ENCODE data around the gene GRM4.

Gene GRM4

GRCh38 chr6:33994472-33995308 lies 151.2 kb downstream of the GRM4 start:
- no peak for DNase-seq (ENCODE audit: low read depth in 2 of 2)

- no peak for DNase-seq (ENCODE audit: low read depth in 2 of 2)
Measured at GRCh38 chr6:33993653-33994471, 152.0 kb downstream of the GRM4 start.

GRCh38 chr6:33993091-33993490 lies 152.8 kb downstream of the GRM4 start:
- no peak for DNase-seq (ENCODE audit: low read depth in 2 of 2)

GRCh38 chr6:33992191-33992590 lies 153.7 kb downstream of the GRM4 start:
- no peak for DNase-seq (ENCODE audit: low read depth in 2 of 2)

DNA sequence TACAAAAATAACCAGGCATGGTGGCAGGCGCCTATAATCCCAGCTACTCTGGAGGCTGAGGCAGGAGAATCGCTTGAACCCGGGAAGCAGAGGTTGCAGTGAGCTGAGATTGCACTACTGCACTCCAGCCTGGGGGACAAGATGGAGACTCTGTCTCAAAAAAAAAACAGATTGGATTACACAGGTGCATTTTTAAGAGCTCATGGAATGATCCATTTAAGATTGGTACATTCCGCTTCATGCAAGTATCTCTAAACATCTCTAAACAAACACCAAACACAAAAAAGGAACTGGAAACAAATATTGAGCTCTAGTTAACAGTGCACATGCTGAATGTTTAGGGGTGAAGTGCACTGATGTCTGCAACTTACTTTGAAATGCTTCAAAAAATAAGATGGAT lies 154.3 kb downstream of the GRM4 start:
- DNase-seq (ENCODE audit: low read depth in 2 of 2): no peak

DNA sequence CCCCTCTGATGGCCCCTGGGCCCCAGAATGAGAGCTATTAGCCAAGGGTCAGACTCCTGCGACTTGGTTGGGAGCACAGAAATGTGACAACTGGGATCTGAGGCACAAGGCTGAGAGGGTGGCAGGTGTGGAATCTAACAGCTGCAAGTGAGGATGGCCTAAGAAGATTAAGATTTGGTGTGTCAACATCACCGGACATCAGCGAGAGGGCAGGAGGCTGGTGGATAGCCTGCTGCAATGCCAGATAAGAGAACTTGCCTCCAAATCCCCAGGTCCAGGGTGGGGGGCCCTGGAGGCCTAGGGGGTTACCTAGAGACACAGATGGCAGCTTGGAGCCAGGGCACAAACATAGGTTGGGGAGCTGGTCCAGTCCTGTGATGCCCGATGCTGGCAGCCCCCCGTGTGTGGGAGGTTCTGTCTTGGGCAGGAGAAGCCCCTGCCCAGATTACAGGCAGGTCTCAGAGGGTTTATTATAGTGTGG lies 155.8 kb downstream of the GRM4 start:
- DNase-seq (ENCODE audit: low read depth in 2 of 2): no peak

GRCh38 chr6:33989016-33989854 lies 156.7 kb downstream of the GRM4 start:
- DNase-seq (ENCODE audit: low read depth in 2 of 2): no peak

DNA sequence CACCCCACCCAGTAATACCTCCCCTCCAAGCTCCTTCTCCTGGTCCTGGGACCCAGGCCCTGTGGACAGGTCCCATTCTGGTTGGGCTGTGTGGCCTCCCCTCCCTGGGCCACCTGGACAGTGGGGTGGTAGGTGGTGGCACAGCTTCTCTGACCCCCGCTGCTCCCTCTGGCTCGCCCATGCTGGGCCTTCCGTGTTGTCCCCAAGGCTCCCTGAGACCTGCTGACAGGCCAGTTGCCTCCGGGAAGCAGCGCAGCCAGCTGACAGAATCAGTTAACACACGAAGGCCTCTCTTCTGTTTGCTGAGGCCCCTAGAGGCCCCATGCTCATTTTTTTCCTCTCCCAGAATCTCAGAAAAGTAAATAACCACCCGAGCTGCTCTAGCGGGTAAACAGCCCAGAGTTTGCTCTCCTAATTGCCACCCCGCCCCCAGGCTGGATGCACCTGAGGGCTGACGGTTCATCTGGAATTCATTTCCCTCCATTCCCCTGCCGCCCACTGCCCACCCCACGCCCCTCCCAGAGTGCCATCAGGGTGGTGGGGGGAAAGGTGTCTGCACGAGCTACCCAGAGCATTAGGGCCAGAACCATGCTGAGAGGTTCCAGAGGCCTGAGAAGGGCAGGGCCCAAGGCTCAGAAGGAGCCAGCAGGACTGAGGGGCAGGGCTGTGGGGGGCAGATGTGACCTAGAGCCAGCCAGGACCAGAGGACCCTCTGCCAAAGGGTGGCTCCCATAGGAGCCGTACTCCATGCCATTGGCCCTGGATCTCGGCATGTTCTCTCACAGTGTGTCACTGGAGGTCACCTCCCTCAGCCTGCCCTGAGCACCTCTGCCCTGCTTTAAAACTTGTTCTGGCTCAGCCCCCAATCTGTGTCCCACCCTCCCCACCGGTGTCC lies 157.5 kb downstream of the GRM4 start:
- no peak for DNase-seq (ENCODE audit: low read depth in 2 of 2)

GRCh38 chr6:33987531-33988021 lies 158.3 kb downstream of the GRM4 start:
- DNase-seq (ENCODE audit: low read depth in 2 of 2): no peak

GRCh38 chr6:33985947-33986346 lies 159.9 kb downstream of the GRM4 start:
- DNase-seq (ENCODE audit: low read depth in 2 of 2): no peak

DNA sequence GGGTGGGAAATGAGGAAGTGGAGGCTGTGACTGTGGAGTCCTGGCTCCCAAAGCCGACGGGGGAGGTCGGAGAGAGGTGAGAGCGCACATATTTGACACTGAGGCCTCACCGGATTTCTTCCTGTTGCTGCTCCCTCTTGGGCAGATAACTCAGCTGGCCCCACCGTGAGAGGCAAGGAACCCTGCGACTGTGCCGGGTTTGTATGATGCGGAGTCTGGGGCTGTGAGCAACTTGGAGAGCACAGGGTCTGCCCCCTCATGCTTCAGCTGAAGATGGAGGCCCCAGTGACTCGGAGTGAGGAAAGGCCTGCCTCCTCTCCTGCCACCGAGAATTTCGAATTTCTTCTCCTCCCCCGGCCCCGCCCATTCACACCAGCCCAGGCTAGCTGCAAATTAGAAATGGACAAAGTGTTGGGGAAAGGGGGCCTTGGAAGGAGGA lies 160.6 kb downstream of the GRM4 start:
- no peak for DNase-seq (ENCODE audit: low read depth in 2 of 2)

GRCh38 chr6:33984466-33985312 lies 161.2 kb downstream of the GRM4 start:
- no peak for DNase-seq (ENCODE audit: low read depth in 2 of 2)

DNA sequence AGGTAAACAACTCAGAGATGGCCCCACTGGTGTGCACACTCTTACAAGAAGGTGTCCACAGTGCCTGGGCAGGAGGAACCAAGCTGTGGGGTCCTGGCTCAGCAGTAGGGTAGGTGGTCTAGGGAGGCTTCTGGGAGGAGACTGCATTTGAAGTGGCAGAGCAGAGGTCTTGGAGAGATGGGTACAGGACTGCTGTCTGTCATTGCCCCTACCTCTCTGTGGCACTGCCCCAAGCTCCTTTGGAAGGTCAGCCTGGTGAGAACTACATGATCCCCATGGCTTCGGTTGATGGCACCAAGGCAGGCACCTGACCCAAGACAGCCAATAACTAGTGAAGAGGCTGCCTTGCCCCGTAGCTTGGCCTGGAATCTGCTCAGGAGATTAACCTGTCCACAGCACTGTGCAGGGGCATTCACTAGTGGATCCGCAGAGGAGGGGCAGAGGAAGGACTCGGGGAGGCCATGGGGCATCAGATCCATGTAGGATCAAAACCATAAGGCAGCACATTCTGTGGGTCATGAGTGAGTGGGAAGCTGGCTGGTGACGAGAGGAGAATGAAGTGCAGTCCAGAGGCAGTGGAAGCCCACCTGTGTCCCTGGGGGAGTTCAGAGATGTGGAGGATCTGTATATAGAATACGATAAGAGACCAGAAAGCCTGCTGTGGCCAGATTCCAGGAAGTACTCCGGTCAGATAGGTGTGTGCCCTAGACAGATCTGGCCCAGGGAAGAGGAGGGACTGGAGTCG lies 162.0 kb downstream of the GRM4 start:
- DNase-seq (ENCODE audit: low read depth in 2 of 2): no peak

GRCh38 chr6:33983109-33983716 lies 162.7 kb downstream of the GRM4 start:
- no peak for DNase-seq (ENCODE audit: low read depth in 2 of 2)

DNA sequence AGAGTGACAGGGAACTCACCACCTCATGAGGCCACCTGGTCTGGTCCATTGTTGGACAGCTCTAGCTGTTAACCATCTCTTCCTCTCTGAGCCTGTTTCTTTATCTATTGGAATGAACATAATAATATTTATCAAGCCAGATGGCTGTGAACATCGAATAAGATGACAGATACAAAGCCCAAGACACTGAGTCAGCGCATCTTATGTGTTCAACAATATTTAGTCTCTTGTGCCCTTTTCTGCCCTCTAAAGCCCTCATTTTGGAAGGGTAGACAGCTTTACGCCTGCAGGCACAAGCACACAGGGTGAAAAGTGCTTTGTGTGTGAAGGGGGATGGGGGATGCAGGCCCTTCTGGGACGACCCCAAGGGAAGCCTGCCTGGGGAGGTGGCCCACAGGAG lies 164.0 kb downstream of the GRM4 start:
- DNase-seq (ENCODE audit: low read depth in 2 of 2): no peak

- no peak for DNase-seq (ENCODE audit: low read depth in 2 of 2)
Measured at GRCh38 chr6:33981421-33981820, 164.5 kb downstream of the GRM4 start.

DNA sequence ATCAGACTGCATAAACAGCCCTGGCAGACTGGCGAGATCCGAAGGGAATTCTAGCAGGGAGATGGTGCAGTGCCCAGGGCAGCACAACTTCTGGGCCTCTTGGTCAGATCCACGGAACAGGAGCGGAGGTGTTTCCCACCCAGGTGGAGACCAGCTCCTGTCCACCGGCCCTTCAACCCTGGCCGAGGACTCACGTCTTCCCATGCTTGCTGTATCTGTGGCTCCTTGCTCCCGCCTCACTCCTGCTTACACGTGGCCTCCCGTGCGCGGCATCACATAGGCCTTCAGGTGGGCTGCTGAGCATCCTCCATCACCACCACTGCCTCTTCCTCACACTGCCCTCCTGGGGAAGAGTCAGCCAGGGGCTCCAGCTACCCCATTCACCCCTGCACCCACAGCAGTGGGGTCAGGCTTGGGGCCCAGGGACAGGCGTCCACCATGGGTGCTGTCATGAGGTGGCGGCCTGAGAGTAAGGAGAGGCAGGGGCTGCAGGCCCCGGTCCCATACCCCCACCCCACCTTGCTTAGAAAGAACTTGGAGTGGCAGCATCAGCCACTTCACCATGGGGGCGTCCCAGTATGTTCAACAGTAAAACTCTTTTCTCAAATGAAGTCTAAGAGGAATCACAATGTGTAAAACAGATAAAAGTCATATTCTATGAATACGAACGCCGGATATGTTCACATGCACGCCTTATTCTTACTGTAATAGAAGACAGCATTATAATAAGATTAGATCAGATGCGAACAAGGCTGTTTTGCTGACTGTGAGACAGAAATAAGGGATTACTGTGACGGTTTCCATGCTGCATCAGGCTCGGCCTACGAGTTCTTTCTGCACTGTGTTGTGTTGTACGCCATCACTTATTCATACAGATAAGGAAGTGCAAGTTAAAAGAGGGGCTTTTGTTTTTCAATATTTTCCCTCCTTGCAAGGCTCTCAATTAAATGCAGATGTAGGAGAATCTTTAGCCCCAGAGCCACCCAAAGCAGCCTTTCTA lies 165.4 kb downstream of the GRM4 start:
- DNase-seq (ENCODE audit: low read depth in 2 of 2): no peak

Measured in fibroblast of skin of left biceps (primary cell).